ENCODE data around the gene MYZAP. TPM values are rescaled to one million over a fixed set of nuclear protein-coding genes. Genes with fewer than 3 reads are reported as not detected.

MYZAP gene
- total and polyA plus RNA-seq, 2 of the 13 experiments (the other 11 are each of a cell fraction or from before 2014, with no cell fraction given) = not detected

- TF ChIP-seq, protein P1, sequence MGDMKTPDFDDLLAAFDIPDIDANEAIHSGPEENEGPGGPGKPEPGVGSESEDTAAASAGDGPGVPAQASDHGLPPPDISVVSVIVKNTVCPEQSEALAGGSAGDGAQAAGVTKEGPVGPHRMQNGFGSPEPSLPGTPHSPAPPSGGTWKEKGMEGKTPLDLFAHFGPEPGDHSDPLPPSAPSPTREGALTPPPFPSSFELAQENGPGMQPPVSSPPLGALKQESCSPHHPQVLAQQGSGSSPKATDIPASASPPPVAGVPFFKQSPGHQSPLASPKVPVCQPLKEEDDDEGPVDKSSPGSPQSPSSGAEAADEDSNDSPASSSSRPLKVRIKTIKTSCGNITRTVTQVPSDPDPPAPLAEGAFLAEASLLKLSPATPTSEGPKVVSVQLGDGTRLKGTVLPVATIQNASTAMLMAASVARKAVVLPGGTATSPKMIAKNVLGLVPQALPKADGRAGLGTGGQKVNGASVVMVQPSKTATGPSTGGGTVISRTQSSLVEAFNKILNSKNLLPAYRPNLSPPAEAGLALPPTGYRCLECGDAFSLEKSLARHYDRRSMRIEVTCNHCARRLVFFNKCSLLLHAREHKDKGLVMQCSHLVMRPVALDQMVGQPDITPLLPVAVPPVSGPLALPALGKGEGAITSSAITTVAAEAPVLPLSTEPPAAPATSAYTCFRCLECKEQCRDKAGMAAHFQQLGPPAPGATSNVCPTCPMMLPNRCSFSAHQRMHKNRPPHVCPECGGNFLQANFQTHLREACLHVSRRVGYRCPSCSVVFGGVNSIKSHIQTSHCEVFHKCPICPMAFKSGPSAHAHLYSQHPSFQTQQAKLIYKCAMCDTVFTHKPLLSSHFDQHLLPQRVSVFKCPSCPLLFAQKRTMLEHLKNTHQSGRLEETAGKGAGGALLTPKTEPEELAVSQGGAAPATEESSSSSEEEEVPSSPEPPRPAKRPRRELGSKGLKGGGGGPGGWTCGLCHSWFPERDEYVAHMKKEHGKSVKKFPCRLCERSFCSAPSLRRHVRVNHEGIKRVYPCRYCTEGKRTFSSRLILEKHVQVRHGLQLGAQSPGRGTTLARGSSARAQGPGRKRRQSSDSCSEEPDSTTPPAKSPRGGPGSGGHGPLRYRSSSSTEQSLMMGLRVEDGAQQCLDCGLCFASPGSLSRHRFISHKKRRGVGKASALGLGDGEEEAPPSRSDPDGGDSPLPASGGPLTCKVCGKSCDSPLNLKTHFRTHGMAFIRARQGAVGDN (CRISPR knock-in tag; IDR thresholded peaks at IDR 0.05) = peak; percentile 92
- no peak for TF ChIP-seq NPAS2 (CRISPR knock-in tag; IDR thresholded peaks at IDR 0.05; ENCODE audit: borderline replicate concordance)
- no peak; the same call in 1 of the 2 replicates for TF ChIP-seq ZNF678 (CRISPR knock-in tag; IDR thresholded peaks at IDR 0.05)
- TF ChIP-seq CREB1 (IDR thresholded peaks at IDR 0.05) = peak; percentile 89
- TF ChIP-seq CREB1 (CRISPR knock-in tag; IDR thresholded peaks at IDR 0.05) = peak; percentile 97
- TF ChIP-seq, protein P2, sequence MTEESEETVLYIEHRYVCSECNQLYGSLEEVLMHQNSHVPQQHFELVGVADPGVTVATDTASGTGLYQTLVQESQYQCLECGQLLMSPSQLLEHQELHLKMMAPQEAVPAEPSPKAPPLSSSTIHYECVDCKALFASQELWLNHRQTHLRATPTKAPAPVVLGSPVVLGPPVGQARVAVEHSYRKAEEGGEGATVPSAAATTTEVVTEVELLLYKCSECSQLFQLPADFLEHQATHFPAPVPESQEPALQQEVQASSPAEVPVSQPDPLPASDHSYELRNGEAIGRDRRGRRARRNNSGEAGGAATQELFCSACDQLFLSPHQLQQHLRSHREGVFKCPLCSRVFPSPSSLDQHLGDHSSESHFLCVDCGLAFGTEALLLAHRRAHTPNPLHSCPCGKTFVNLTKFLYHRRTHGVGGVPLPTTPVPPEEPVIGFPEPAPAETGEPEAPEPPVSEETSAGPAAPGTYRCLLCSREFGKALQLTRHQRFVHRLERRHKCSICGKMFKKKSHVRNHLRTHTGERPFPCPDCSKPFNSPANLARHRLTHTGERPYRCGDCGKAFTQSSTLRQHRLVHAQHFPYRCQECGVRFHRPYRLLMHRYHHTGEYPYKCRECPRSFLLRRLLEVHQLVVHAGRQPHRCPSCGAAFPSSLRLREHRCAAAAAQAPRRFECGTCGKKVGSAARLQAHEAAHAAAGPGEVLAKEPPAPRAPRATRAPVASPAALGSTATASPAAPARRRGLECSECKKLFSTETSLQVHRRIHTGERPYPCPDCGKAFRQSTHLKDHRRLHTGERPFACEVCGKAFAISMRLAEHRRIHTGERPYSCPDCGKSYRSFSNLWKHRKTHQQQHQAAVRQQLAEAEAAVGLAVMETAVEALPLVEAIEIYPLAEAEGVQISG (CRISPR knock-in tag; IDR thresholded peaks at IDR 0.05) = peak; percentile 90
- TF ChIP-seq ZNF3 (CRISPR knock-in tag; IDR thresholded peaks at IDR 0.05) = no peak
- peak; percentile 77 for TF ChIP-seq ZFX (CRISPR knock-in tag; IDR thresholded peaks at IDR 0.05; ENCODE audit: low read depth)
- TF ChIP-seq FOXM1 (CRISPR knock-in tag; IDR thresholded peaks at IDR 0.05) = no peak
- TF ChIP-seq HOXA5 (CRISPR knock-in tag; IDR thresholded peaks at IDR 0.05) = no peak
- peak; percentile 80; the same call in 1 of the 2 replicates for TF ChIP-seq KDM5B (CRISPR knock-in tag; IDR thresholded peaks at IDR 0.05; ENCODE audit: borderline replicate concordance)
- TF ChIP-seq MIER3 (CRISPR knock-in tag; IDR thresholded peaks at IDR 0.05; ENCODE audit: borderline replicate concordance) = peak; percentile 18; the same call in 1 of the 2 replicates
- peak; percentile 97 for TF ChIP-seq YY1 (IDR thresholded peaks at IDR 0.05; ENCODE audit: insufficient read depth, insufficient replicate concordance, low read depth, low read length)
- no peak for TF ChIP-seq NFE2L1 (CRISPR knock-in tag; IDR thresholded peaks at IDR 0.05; ENCODE audit: borderline replicate concordance)
- no peak for TF ChIP-seq ZNF652 (CRISPR knock-in tag; IDR thresholded peaks at IDR 0.05; ENCODE audit: borderline replicate concordance, low read depth)
- TF ChIP-seq ZNF350 (CRISPR knock-in tag; IDR thresholded peaks at IDR 0.05; ENCODE audit: borderline replicate concordance, low read depth) = peak; percentile 91
- no peak for TF ChIP-seq ZNF546 (CRISPR knock-in tag; conservative IDR thresholded peaks at IDR 0.05)
- TF ChIP-seq ZNF337 (CRISPR knock-in tag; IDR thresholded peaks at IDR 0.05; ENCODE audit: borderline replicate concordance, low read depth) = no peak
- TF ChIP-seq ZNF138 (CRISPR knock-in tag; IDR thresholded peaks at IDR 0.05; ENCODE audit: low read depth) = 0 out of 2 replicates have a peak, but pooled peaks have one; percentile 19
- peak; percentile 88 for TF ChIP-seq THAP11 (CRISPR knock-in tag; IDR thresholded peaks at IDR 0.05)
Observed at GRCh38 chr15:57706405-57707209, 114.9 kb downstream of the MYZAP start, which contains the start of gene POLR2M (continued).
